SH-SY5Y (cell line): ENCODE measurements around the gene HOXA11.

ENCODE experiments used
- GATA2 ChIP-seq: IDR thresholded peaks from 2 replicates; pipeline ENCODE4 v1.6.1; 2011; ENCODE audit warnings: mild to moderate bottlenecking, low read depth, low read length
- GATA3 ChIP-seq: IDR thresholded peaks from 2 replicates; pipeline ENCODE4 v1.6.1; 2011; ENCODE audit warnings: low read depth, mild to moderate bottlenecking, low read length, moderate library complexity

- no peak for TF ChIP-seq GATA2
- no peak for TF ChIP-seq GATA3
Measured at GRCh38 chr7:27138472-27138871, 46.6 kb downstream of the HOXA11 start.
